ENCODE measurements around the gene HAND1. TPM values are rescaled to one million over a fixed set of nuclear protein-coding genes. Genes with fewer than 3 reads are reported as not detected.

Gene HAND1
- total and polyA plus RNA-seq, 2 donors (not counting 1 experiment from before 2014, with no cell fraction given): not detected

GRCh38 chr5:154484393-154485095, 6.5 kb upstream of the HAND1 start:
- H3K27me3 Mint-ChIP-seq: peaks cover 85% of the 10 kb centered on the region
- CTCF ChIA-PET: interaction anchor here (1.1 kb wide), 1 partner anchor 412 kb away, joined by 3 read pairs; no protein-coding TSS in a partner anchor
- Histone ChIP-seq H2AFZ (ENCODE audit: insufficient read depth, low read depth, low read length, poor library complexity, severe bottlenecking) (no peak overlapping the region), H3K27me3 (replicated peaks in 1 of 4; ENCODE audit: control extremely low read depth in 1 of 4, control insufficient read depth in 3 of 4, insufficient read depth in 4 of 4, low read length in 3 of 4) (peaks cover 0 to 86% (median 80%) of the 10 kb centered on the region in 4 experiments), H3K9me3 (ENCODE audit: control extremely low read depth in 1 of 3, control insufficient read depth in 2 of 3, insufficient read depth in 1 of 3, low read length in 2 of 3) (peaks cover 0 to 40% (median 9%) of the 10 kb centered on the region in 3 donors), H4K20me1 (ENCODE audit: control insufficient read depth, insufficient read depth, low read length, poor library complexity, severe bottlenecking) (no peaks in the 10 kb centered on the region), H3K4me1 (ENCODE audit: control insufficient read depth in 2 of 2, insufficient read depth in 2 of 2, low read length in 2 of 2) (peaks cover 18 to 25% of the 10 kb centered on the region in 2 donors), H3K4me2 (replicated peaks; ENCODE audit: low read depth, low read length, poor library complexity, severe bottlenecking) (peak overlapping the region; percentile 26), H3K4me3 (ENCODE audit: control extremely low read depth in 1 of 5, extremely low read depth in 1 of 5, insufficient read depth in 1 of 5, low read depth in 2 of 5, low read length in 4 of 5) (no peak overlapping the region), H3K79me2 (ENCODE audit: control insufficient read depth, insufficient read depth, low read length) (no peaks in the 10 kb centered on the region), H3K27ac (ENCODE audit: low read length in 2 of 2) (no peak overlapping the region), H3K9ac (ENCODE audit: low read length) (no peak overlapping the region), H3K36me3 (replicated peaks in 1 of 2; ENCODE audit: control extremely low read depth in 1 of 2, control insufficient read depth in 1 of 2, extremely low read depth in 1 of 2, insufficient read depth in 2 of 2, low read length in 1 of 2) (no peaks in the 10 kb centered on the region)
- POLR2A ChIA-PET: no interaction called here
- intact Hi-C loops (cut with micrococcal nuclease): no loop called here
- TF ChIP-seq CTCF (IDR thresholded peaks at IDR 0.05) (no peak), EZH2 (IDR thresholded peaks at IDR 0.05; ENCODE audit: borderline replicate concordance, insufficient read depth, low read depth, low read length, poor library complexity, severe bottlenecking) (no peak)
- ATAC-seq (ENCODE audit: low read depth) (no peak), DNase-seq (peak; percentile 28)
- 13% methylated on average over 8 of the region's 15 CpGs for WGBS (ENCODE audit: insufficient coverage)
- H3K4me1 Mint-ChIP-seq: peaks cover 24% of the 10 kb centered on the region
- H3K9me3 Mint-ChIP-seq (ENCODE audit: insufficient read depth): no peaks in the 10 kb centered on the region
- no peak overlapping the region for H3K27ac Mint-ChIP-seq
- H3K4me3 Mint-ChIP-seq: no peak overlapping the region
